GM18526 (cell line): ENCODE measurements around the gene MTM1.

Experiments
- POLR2A ChIP-seq: IDR thresholded peaks from 3 replicates; pipeline ENCODE4 v1.6.1; 2011; ENCODE audit not compliant: insufficient read length; ENCODE audit errors: extremely low read depth

The MTM1 gene

DNA sequence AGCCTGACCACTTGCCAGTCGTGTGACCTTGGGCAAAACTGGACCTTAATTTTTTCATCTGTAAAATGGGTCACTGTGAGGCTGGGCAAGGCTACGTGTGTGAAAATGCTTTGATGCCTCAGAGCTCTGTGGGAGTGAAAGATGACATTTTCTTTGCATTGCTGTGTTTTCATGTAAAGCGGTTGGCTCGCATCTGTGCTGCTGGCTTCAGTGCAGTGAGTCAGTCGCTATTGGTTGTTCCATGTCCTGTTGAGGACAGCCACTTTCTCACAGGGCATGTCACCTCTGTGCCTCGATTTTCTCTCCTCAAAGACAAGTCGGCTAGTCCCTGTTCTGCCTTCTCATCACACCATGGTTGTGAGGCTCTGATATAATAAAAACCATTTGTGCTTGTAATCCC lies 129.2 kb downstream of the MTM1 start:
- no peak for TF ChIP-seq POLR2A

DNA sequence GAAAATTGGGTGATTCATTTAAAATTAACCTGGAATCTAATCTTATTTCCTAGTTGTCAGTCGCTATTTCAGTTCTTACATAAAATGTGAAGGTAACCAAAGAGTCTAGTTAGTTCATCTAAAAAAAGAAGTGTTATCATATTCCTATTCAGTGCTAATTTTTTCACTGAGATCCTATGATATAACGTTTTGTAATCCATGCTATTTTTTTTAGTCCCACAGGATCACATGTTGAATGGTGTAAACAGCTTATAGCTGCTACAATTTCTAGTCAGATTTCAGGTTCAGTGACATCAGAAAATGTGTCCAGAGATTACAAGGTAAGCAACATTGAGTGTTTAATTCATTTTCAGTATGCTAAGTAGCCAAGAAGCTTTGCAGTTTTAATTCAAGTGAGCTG lies 130.6 kb downstream of the MTM1 start:
- TF ChIP-seq POLR2A, result no peak

DNA sequence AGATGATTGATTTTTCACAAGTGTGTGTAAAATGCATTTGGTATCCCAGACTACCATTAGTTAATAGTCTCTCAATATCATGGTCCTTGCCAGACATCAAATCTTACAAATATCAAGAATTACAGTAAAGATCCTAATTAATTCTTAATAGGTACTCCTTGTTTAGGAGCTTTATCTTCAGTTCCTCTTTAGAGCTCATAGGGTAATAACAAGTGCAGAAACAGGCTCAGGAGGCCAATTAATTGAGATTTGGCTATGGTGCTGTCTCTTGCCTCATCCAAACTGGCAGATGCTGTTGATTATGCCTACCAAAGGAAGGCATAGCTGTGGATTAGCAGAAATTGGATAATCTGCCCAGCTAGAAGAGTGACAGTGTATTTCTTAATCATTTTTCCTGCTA lies 131.7 kb downstream of the MTM1 start:
- TF ChIP-seq POLR2A, result no peak

DNA sequence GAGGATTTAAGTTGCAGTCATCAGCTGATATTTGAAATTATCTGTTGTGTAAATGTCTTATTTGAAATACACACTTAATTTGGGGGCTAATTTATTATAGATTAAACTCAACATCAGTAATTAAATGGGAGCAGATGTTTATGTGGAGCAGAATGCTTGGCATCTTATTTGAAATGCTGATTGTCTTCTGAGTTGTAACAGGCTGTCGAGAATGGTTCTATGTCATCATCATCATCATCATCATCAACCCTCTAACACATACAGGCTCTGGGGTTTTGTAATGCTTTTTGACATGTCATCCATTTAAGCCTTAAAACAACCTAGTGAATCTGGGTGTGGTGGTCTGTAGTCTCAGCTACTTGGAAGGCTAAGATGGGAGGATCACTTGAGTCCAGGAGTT lies 133.0 kb downstream of the MTM1 start:
- no peak for TF ChIP-seq POLR2A

DNA sequence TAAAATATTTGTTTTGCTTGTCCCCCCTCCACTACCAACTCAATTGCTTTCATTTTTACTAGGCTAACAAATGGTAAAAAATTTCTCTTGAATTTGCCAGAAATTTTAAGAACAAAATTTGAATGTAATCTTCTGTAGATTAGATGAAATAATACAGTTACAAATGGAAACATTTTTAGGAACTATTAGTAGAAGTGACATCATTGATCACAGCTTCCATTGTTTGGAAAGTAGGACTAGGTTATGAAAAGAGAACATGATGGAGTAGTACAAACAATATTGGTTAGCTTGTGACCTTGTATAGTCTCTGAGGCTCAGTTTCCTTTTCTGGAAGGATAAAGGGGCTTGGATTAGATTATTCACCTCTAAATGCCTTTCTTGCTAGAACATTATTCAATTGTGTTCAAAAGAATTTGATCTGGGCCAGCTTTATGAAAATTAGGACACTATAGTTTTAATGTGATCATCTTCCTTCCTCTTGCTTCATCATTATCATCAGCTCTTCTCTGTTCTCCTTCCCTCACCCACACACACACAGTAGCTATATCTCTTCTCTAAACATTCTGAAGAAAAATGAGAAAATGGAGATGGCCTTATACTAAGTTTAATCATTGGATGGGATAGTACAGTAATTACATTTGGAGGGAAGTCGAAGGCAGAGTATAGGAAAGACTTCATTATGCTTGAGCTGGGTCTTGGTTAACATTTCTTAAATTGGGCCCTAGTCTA lies 134.7 kb downstream of the MTM1 start:
- TF ChIP-seq POLR2A, result no peak

DNA sequence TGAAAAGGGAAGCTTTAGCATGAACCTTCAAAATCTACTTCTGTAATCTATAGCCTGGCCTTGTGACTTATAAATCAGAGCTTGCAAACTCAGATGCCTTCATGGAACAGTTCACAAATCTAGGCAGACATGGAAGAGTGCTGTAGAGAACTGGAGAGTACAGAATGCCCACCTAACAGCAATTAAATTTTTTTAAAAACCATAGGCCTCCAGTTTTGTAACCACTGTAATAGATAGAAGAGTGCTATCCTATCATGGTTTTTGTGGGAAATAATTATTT lies 135.2 kb downstream of the MTM1 start:
- TF ChIP-seq POLR2A, result no peak

DNA sequence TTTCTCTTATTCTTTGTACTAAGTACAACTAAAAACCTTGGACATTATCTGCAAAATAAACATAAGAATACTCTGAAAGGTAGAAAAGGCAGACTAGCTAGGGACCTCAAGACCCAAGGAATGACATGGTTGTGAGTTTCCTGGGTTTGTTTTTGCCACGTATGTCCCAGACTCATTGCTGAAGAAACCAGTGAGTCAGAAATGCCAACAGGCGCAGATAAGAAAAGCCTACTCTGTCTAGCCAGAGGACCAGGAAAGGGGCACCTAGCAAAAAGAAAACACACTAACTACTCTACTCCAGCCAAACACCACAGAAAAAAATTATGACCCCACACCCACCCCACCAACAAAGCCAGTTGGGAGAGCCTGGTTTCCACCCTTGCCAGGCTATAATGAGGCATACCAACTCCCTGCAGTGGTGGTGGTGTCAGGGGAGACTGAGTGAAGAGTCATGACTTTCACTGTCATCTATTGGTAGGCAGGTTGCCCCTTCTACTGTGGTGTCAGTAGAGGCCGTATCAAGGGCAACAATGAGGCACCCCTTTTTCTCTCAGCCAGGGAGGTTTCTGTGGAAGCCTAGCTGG lies 135.7 kb downstream of the MTM1 start:
- no peak for TF ChIP-seq POLR2A

DNA sequence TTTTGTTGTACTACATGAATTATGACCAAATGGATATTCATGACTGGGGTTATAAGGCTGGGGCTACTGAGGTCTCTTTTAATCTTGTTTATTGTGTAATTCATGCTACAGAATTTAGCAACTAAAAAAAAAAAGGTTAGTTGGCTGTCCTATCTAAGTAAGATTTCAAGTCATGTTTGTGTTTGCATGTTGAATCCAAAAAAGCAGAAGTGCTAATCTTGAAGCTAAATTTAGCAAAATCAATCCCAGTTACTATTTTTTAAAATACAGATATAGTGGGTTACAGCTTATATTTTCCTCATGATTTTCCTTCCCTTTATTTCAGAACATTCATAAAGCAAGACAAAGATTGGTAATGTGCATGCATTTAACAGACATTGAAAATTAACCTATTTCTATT lies 144.2 kb downstream of the MTM1 start:
- no peak for TF ChIP-seq POLR2A

DNA sequence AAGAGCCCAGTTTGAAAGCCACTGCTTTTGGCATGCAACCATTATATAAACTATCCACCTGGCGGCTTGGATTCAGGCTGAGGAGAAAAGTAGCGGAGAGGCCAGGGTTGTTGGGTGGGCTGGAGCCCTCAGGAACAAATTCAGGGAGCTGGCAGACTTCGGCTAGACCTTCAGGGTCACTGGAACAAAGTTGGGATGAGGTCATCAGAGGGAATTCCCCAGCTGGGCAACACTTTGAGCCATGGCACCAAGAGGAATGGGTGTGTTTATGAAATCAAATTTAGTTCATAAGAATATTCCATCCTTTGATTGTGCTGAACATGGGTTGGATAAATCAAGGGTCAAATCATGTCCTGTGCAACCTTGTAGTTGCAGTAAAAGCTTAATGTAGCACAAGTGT lies 146.8 kb downstream of the MTM1 start:
- no peak for TF ChIP-seq POLR2A

DNA sequence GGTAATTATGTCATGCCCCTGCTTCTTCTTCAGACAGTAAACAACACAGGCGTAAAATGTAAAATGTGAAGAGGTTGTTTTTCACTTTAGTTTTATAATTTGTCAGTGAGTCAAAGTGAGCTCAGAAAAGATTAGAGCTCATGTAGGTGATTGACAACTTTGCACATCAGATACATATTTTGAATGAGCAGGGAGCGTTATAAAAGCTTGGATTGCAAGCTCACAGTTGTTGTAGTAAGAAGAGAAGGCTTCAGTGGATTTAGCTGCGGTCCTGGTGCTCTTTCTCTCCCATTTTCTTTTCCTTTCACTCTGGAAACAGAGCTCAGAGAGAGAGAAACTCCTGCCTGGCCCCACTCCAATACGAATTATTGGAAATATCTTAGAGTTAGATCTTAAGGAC lies 151.2 kb downstream of the MTM1 start:
- TF ChIP-seq POLR2A, result no peak
